GM19099 (cell line): ENCODE results near the gene GNAI2.

ENCODE experiments used
- POLR2A ChIP-seq: IDR thresholded peaks from 3 replicates; pipeline ENCODE4 v1.6.1; 2011; ENCODE audit warnings: low read depth; ENCODE audit not compliant: insufficient read length; ENCODE audit errors: extremely low read depth

The GNAI2 gene

GRCh38 chr3:50271314-50271936 is 35.4 kb downstream of the GNAI2 start:
- no peak for TF ChIP-seq POLR2A

- TF ChIP-seq POLR2A: no peak
Observed at GRCh38 chr3:50272911-50273688, 37.1 kb downstream of the GNAI2 start.

GRCh38 chr3:50273689-50274065 is 37.7 kb downstream of the GNAI2 start:
- TF ChIP-seq POLR2A: no peak

- no peak for TF ChIP-seq POLR2A
Observed at GRCh38 chr3:50274371-50275104, 38.5 kb downstream of the GNAI2 start.

GRCh38 chr3:50275141-50275995 is 39.4 kb downstream of the GNAI2 start:
- TF ChIP-seq POLR2A: no peak

GRCh38 chr3:50275996-50276761 is 40.2 kb downstream of the GNAI2 start:
- no peak for TF ChIP-seq POLR2A

GRCh38 chr3:50276762-50277101 is 40.7 kb downstream of the GNAI2 start:
- no peak for TF ChIP-seq POLR2A

GRCh38 chr3:50278123-50278879 is 42.3 kb downstream of the GNAI2 start:
- TF ChIP-seq POLR2A: no peak

GRCh38 chr3:50278880-50279224 is 42.8 kb downstream of the GNAI2 start, which contains the start of gene LSMEM2:
Gene LSMEM2 (plus strand): TSS chr3:50279087. CDS start chr3:50279114, 27 bp downstream.
- no peak for TF ChIP-seq POLR2A

- no peak for TF ChIP-seq POLR2A
Observed at GRCh38 chr3:50279255-50280016, 43.4 kb downstream of the GNAI2 start.

GRCh38 chr3:50286322-50287227 is 50.6 kb downstream of the GNAI2 start:
- no peak for TF ChIP-seq POLR2A

- no peak for TF ChIP-seq POLR2A
Observed at GRCh38 chr3:50287262-50287661, 51.3 kb downstream of the GNAI2 start.
